ENCODE data around the gene NF1.

Gene NF1

GRCh38 chr17:31398381-31399311, 303.9 kb downstream of the NF1 start:
- H3K27ac ChIP-seq: no peak overlapping the region
- TF ChIP-seq, protein P1, sequence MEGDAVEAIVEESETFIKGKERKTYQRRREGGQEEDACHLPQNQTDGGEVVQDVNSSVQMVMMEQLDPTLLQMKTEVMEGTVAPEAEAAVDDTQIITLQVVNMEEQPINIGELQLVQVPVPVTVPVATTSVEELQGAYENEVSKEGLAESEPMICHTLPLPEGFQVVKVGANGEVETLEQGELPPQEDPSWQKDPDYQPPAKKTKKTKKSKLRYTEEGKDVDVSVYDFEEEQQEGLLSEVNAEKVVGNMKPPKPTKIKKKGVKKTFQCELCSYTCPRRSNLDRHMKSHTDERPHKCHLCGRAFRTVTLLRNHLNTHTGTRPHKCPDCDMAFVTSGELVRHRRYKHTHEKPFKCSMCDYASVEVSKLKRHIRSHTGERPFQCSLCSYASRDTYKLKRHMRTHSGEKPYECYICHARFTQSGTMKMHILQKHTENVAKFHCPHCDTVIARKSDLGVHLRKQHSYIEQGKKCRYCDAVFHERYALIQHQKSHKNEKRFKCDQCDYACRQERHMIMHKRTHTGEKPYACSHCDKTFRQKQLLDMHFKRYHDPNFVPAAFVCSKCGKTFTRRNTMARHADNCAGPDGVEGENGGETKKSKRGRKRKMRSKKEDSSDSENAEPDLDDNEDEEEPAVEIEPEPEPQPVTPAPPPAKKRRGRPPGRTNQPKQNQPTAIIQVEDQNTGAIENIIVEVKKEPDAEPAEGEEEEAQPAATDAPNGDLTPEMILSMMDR (conservative IDR thresholded peaks at IDR 0.05; ENCODE audit: low read depth): no peak
- CTCF ChIA-PET: interaction anchor here (0.5 kb wide), 1 partner anchor 15 kb away, joined by 5 read pairs; no protein-coding TSS in a partner anchor
- POLR2A ChIA-PET (ENCODE audit: low non-redundant PET): no interaction called here
- DNase-seq (ENCODE audit: low spot score): no peak

- DNase-seq (ENCODE audit: low spot score): no peak
- TF ChIP-seq, protein P1 (conservative IDR thresholded peaks at IDR 0.05; ENCODE audit: low read depth): no peak
- ChIA-PET CTCF (interaction anchor here (1.3 to 1.7 kb wide), 2 partner anchors 12 to 37 kb away, joined by 5 to 10 read pairs; no protein-coding TSS in a partner anchor), POLR2A (ENCODE audit: low non-redundant PET) (no interaction called here)
- H3K27ac ChIP-seq: no peak overlapping the region
Measured at GRCh38 chr17:31400481-31400950, 305.7 kb downstream of the NF1 start.

- CTCF ChIA-PET: interaction anchor here (1.3 to 1.7 kb wide), 2 partner anchors 13 to 36 kb away, joined by 5 to 10 read pairs; no protein-coding TSS in a partner anchor
- no peak overlapping the region for H3K27ac ChIP-seq
- TF ChIP-seq, protein P1 (conservative IDR thresholded peaks at IDR 0.05; ENCODE audit: low read depth): no peak
- no peak for DNase-seq (ENCODE audit: low spot score)
- POLR2A ChIA-PET (ENCODE audit: low non-redundant PET): no interaction called here
Measured at GRCh38 chr17:31401456-31402254, 306.9 kb downstream of the NF1 start.

DNA sequence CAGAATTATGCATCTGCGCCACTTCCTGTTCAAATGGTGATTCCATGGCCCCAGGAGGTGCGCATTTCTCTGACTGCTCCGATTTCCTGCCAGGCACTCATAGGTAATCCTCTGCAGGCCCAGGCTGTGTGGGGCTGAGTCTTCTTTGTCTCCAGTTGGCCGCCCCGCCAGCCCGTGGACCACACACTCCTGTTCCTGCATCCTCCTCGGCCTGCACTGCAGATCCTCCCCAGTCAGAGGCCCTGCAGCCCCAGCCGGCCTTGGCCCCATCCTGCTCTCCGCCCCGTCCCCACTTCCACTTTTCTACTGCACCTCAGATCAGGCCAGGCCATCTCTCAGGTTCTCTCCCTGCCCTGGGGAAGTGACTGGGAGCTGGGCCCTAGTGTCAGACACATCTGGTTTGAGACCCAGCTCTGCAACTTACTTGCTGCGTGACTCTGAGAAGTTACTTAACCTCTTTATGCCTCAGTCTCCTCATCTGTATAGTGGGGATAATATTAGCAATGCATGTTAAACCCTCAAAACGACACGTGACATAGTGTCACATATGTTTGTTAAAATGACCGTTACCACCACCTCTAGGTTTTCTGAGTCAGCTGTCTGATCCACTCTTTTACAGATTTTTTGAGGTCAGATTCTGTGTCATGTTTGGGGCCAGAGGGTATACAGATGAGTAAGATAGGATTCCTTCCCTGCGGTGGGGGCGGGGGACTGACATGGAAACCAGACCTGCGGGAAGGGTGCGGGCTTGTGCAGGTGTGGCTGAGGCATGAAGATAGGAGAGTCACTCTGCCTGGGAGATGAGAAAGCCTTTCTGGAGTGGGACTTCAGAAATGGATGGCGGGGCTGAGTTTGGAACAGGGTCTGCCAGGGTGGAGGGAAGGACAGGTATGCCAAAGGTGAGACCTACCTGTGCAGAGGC, 309.5 kb downstream of the NF1 start:
- peak; percentile 40 for DNase-seq (ENCODE audit: low spot score)
- TF ChIP-seq, protein P1 (conservative IDR thresholded peaks at IDR 0.05; ENCODE audit: low read depth): no peak
- POLR2A ChIA-PET (ENCODE audit: low non-redundant PET): no interaction called here
- no peak overlapping the region for H3K27ac ChIP-seq
- CTCF ChIA-PET: no interaction called here

DNA sequence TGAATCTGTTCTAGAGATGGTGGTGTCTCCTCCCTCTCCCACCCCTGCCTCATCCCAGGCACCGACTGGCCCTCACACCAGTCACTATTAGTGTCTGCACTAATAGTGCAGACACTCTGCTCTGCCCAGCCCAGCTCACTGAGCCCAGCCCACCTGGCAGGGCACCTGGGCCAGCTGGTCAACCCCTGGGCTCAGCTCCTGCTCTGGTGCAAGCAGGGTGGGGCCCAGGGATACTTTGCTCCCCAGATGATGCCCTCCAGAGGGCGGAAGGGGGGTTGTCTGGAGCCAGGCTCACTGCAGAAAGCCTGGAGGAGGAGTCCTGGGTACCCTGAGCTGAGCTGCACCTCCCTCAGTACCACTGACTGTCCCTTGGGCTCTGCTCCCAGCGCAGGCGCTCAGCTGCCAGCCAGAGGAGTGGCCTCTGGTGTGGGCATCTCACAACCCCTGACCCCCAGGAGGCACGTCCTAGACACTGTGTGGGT, 311.2 kb downstream of the NF1 start:
- TF ChIP-seq, protein P1 (conservative IDR thresholded peaks at IDR 0.05; ENCODE audit: low read depth): no peak
- ChIA-PET CTCF (no interaction called here), POLR2A (ENCODE audit: low non-redundant PET) (no interaction called here)
- no peak for DNase-seq (ENCODE audit: low spot score)
- no peak overlapping the region for H3K27ac ChIP-seq

Data from RWPE1 (cell line).